Endothelial cell of umbilical vein (primary cell): ENCODE measurements around the gene RND1. TPM values are rescaled to one million over a fixed set of nuclear protein-coding genes. Genes with fewer than 3 reads are reported as not detected.

Experiments used
- BruUV-seq: library from RNA; stranded (reverse); fragments of 400-500 nt; replicated peaks from 2 replicates; lab custom pipeline; 2021; lab: Mats Ljungman, UMichigan
- CTCF ChIA-PET: fragments of 300-600, 350-600 bp; sonication (Branson Sonifier 250); formaldehyde crosslinking; loops from one replicate; lab custom pipeline; 2021; ENCODE audit warnings: antibody characterized with exemption, inconsistent platforms; lab: Charles Lee
- POLR2A ChIA-PET: fragments of 300-600, 350-600 bp; sonication (Branson Sonifier 250); formaldehyde crosslinking; loops from one replicate; lab custom pipeline; 2021; ENCODE audit warnings: antibody characterized with exemption, inconsistent platforms; lab: Charles Lee
- DNase-seq: peaks from one replicate; pipeline ENCODE4 v3.0.0-alpha.2; 2011; ENCODE audit warnings: low read depth, low spot score
- FAIRE-seq: peaks from 2 replicates; lab custom pipeline; 2011; peaks lifted over from hg19 to GRCh38; lab: Jason Lieb, UNC
- H2AFZ ChIP-seq: 2 replicates; pipeline ENCODE4 v1.6.0; 2012; ENCODE audit warnings: low read depth, low read length, control low read depth, inconsistent platforms
- H3K27ac ChIP-seq: 2 replicates; pipeline ENCODE4 v1.5.1; 2011; ENCODE audit warnings: low read depth, mild to moderate bottlenecking, control low read depth, low read length, moderate library complexity; ENCODE audit not compliant: insufficient read depth
- H3K27me3 ChIP-seq, 2 experiments: 2 replicates each; pipeline versions ENCODE4 v1.6.0 to v1.6.1; 2011; ENCODE audit warnings: low read length in 2 of 2, mixed read lengths in 1 of 2; ENCODE audit not compliant: control insufficient read depth in 2 of 2, insufficient read depth in 2 of 2
- H3K36me3 ChIP-seq, 2 experiments: 2 replicates in 1 of 2; 3 replicates in 1 of 2; pipeline ENCODE4 v1.5.1; 2011; ENCODE audit warnings: low read length in 2 of 2, mild to moderate bottlenecking in 1 of 2, moderate library complexity in 1 of 2; ENCODE audit not compliant: control insufficient read depth in 2 of 2, insufficient read depth in 2 of 2; ENCODE audit errors: extremely low read depth in 1 of 2
- H3K4me1 ChIP-seq: 3 replicates; pipeline ENCODE4 v1.5.1; 2011; ENCODE audit warnings: mild to moderate bottlenecking, low read length; ENCODE audit not compliant: control insufficient read depth, insufficient read depth; ENCODE audit errors: extremely low read depth
- H3K4me2 ChIP-seq: 2 replicates; pipeline ENCODE4 v1.6.1; 2011; ENCODE audit warnings: low read length, control low read depth, mixed read lengths; ENCODE audit not compliant: insufficient read depth
- H3K4me3 ChIP-seq, 3 experiments: fragments of 200-600 bp in 1 of 3; sonication (generic), shearing (Covaris generic) in 1 of 3; replicated peaks in 1 of 3; 2 replicates each; pipeline ENCODE4 v1.5.1; 2011 to 2016; ENCODE audit warnings: control low read depth in 3 of 3, low read length in 3 of 3, mild to moderate bottlenecking in 2 of 3, inconsistent platforms in 1 of 3, low read depth in 1 of 3, moderate library complexity in 1 of 3; ENCODE audit not compliant: insufficient read depth in 1 of 3
- H3K79me2 ChIP-seq: 2 replicates; pipeline ENCODE4 v1.6.0; 2012; ENCODE audit warnings: low read length, inconsistent platforms; ENCODE audit not compliant: control insufficient read depth, insufficient read depth
- H3K9ac ChIP-seq: replicated peaks from 2 replicates; pipeline ENCODE3; 2011; ENCODE audit warnings: low read length, control low read depth; ENCODE audit not compliant: insufficient read depth; ENCODE audit errors: extremely low read depth
- H3K9me1 ChIP-seq: replicated peaks from 3 replicates; pipeline ENCODE4 v1.6.0; 2011; ENCODE audit warnings: mild to moderate bottlenecking, low read length; ENCODE audit not compliant: control insufficient read depth, insufficient read depth; ENCODE audit errors: extremely low read depth
- H3K9me3 ChIP-seq: replicated peaks from 2 replicates; pipeline ENCODE4 v1.5.1; 2012; ENCODE audit warnings: low read length, inconsistent platforms; ENCODE audit not compliant: control insufficient read depth, insufficient read depth
- H4K20me1 ChIP-seq: replicated peaks from 2 replicates; pipeline ENCODE3; 2011; ENCODE audit warnings: mild to moderate bottlenecking, low read length; ENCODE audit not compliant: control insufficient read depth, insufficient read depth; ENCODE audit errors: extremely low read depth
- FOS ChIP-seq: IDR thresholded peaks from 2 replicates; pipeline ENCODE4 v1.6.1; 2011; ENCODE audit warnings: mild to moderate bottlenecking, low read length, moderate library complexity, borderline replicate concordance; ENCODE audit not compliant: insufficient read depth
- POLR2AphosphoS5 ChIP-seq: IDR thresholded peaks from 2 replicates; pipeline ENCODE4 v1.6.1; 2012; ENCODE audit warnings: low read depth, mild to moderate bottlenecking, control low read depth, low read length, moderate library complexity; ENCODE audit not compliant: insufficient read depth
- dilution Hi-C: fragments of 300-500 bp; cut with MboI; formaldehyde crosslinking; loops from one replicate; pipeline ENCODE4 v1.15.0; 2019; ENCODE audit warnings: low sequenced_read_pairs; ENCODE audit not compliant: extremely low pct_ligation_motif_present
- intact Hi-C: fragments of 100-400 bp; cut with micrococcal nuclease; formaldehyde crosslinking; loops from one replicate; pipeline ENCODE4 v1.10.0; 2022
- polyA plus RNA-seq, 4 experiments: library from polyadenylated mRNA; depleted of rRNA in 3 of 4; stranded (reverse) in 3 of 4; unstranded in 1 of 4; fragments of >200 nt; gene quantifications; 2 replicates each; pipeline versions ENCODE4 v1.2.1 to v1.2.3, GENCODE V29; 2011 to 2012; ENCODE audit warnings: missing spikeins in 1 of 4
- total RNA-seq: library from RNA; stranded (reverse); gene quantifications from 2 replicates; pipeline ENCODE4 v1.2.3, GENCODE V29; 2021
- TF ChIP-seq, protein P1 (sequence below), 2 donors: IDR thresholded peaks; 1 replicate in 1 of 2; 2 replicates in 1 of 2; pipeline ENCODE4 v1.5.1; 2011; ENCODE audit warnings: low read length in 2 of 2, mild to moderate bottlenecking in 2 of 2, moderate library complexity in 2 of 2, control low read depth in 1 of 2, inconsistent platforms in 1 of 2, low read depth in 1 of 2; ENCODE audit not compliant: insufficient read depth in 1 of 2; ENCODE audit errors: extremely low read depth in 1 of 2
- TF ChIP-seq, protein P2 (sequence below): IDR thresholded peaks from 2 replicates; pipeline ENCODE4 v1.6.1; 2011; ENCODE audit not compliant: insufficient read depth, insufficient read length

RND1 gene
- total and polyA plus RNA-seq, 2 donors (not counting 3 experiments of a cell fraction or from before 2014, with no cell fraction given), result 4.0 to 9.9 TPM

DNA sequence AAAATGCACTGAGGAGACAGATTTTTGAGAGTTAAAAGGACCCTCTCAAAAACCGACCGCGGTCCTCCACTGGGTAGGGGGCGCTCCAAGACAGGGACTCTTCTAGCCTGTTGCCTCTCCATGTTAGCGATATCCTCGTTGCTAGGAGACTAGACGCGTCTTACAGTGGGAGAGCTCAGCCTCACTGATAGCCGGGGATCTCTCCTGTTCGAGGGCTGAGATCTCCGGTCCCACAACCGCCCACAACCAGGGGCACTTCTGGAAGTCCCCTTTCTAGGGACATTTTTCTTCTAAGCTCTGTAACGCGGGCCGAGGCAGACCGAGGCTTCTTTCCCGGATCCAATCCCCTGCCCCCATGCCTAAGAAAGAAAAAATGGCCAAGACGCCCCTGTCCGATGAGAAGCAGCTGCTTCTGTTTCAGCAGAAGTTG is 38.3 kb upstream of the RND1 start:
- H3K79me2 ChIP-seq, result no peaks in the 10 kb centered on the region
- peaks cover 3% of the 10 kb centered on the region for H3K4me1 ChIP-seq
- TF ChIP-seq FOS (no peak), POLR2AphosphoS5 (no peak)
- TF ChIP-seq, protein P1, sequence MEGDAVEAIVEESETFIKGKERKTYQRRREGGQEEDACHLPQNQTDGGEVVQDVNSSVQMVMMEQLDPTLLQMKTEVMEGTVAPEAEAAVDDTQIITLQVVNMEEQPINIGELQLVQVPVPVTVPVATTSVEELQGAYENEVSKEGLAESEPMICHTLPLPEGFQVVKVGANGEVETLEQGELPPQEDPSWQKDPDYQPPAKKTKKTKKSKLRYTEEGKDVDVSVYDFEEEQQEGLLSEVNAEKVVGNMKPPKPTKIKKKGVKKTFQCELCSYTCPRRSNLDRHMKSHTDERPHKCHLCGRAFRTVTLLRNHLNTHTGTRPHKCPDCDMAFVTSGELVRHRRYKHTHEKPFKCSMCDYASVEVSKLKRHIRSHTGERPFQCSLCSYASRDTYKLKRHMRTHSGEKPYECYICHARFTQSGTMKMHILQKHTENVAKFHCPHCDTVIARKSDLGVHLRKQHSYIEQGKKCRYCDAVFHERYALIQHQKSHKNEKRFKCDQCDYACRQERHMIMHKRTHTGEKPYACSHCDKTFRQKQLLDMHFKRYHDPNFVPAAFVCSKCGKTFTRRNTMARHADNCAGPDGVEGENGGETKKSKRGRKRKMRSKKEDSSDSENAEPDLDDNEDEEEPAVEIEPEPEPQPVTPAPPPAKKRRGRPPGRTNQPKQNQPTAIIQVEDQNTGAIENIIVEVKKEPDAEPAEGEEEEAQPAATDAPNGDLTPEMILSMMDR (IDR thresholded peaks at IDR 0.05; ENCODE audit: extremely low read depth in 1 of 2, insufficient read depth in 1 of 2, low read depth in 1 of 2, low read length in 2 of 2), result peak; percentile 62 to 77
- TF ChIP-seq, protein P2, sequence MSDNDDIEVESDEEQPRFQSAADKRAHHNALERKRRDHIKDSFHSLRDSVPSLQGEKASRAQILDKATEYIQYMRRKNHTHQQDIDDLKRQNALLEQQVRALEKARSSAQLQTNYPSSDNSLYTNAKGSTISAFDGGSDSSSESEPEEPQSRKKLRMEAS, result peak; percentile 6
- dilution Hi-C loops, result no loop called here
- peak overlapping the region; percentile 72 for H3K4me2 ChIP-seq
- peak overlapping the region in 2 of 3 experiments; percentile 32 to 46 for H3K4me3 ChIP-seq
- H3K36me3 ChIP-seq, result no peaks in the 10 kb centered on the region
- no peak overlapping the region for H3K9ac ChIP-seq
- intact Hi-C loops, result no loop called here
- no peaks in the 10 kb centered on the region for H4K20me1 ChIP-seq
- no peaks in the 10 kb centered on the region for H3K9me3 ChIP-seq
- no TSS peak for BruUV-seq
- peak; percentile 83 for FAIRE-seq
- no peaks in the 10 kb centered on the region for H3K9me1 ChIP-seq
- peak overlapping the region; percentile 72 for H2AFZ ChIP-seq
- POLR2A ChIA-PET, result no interaction called here
- no peaks in the 10 kb centered on the region for H3K27me3 ChIP-seq
- CTCF ChIA-PET, result interaction anchor here (0.6 to 6.7 kb wide), 23 partner anchors 9 to 116 kb away, joined by 3 to 72 read pairs (median 5); partner anchors contain the start of genes DDX23, FKBP11, RND1 and WNT1
- peak; percentile 76 for DNase-seq
- no peak overlapping the region for H3K27ac ChIP-seq
